Pancreas (tissue), 10 donors: ENCODE measurements around the gene APBA1. TPM values are rescaled to one million over a fixed set of nuclear protein-coding genes. Genes with fewer than 3 reads are reported as not detected.

Source experiments
- ATAC-seq, 4 donors: fragments of 200-7000 bp; cut with Tn5 transposase; one replicate each; pipeline versions ENCODE4 v1.8.0 to v1.9.1; 2020; ENCODE audit warnings: mild to moderate bottlenecking in 4 of 4, moderate library complexity in 4 of 4
- DNase-seq, 6 donors: peaks; one replicate each; pipeline ENCODE4 v3.0.0-alpha.2; 2020
- FAIRE-seq: peaks from 2 replicates; lab custom pipeline; 2012; peaks lifted over from hg19 to GRCh38; lab: Jason Lieb, UNC
- H3K27ac ChIP-seq, 4 donors: fragments of 200-600 bp; sonication (generic); 1 replicate in 3 of 4; 2 replicates in 1 of 4; pipeline versions ENCODE4 v1.5.0 to v1.8.0; 2020
- H3K27me3 ChIP-seq, 4 donors: fragments of 200-600 bp; one replicate each; pipeline ENCODE4 v1.8.0; 2021
- H3K36me3 ChIP-seq, 3 donors: fragments of 200-600 bp; sonication (generic) in 1 of 3; one replicate each; pipeline versions ENCODE4 v1.5.0 to v1.8.0; 2020 to 2021
- H3K4me1 ChIP-seq, 3 donors: fragments of 200-600 bp; one replicate each; pipeline ENCODE4 v1.8.0; 2021
- H3K4me3 ChIP-seq, 4 donors: fragments of 200-600 bp; sonication (generic) in 2 of 4; one replicate each; pipeline versions ENCODE4 v1.5.0 to v1.8.0; 2020 to 2021
- H3K9me3 ChIP-seq, 4 donors: fragments of 200-600 bp; one replicate each; pipeline ENCODE4 v1.8.0; 2021
- WGBS, 2 donors: extraction: QIAGEN DNeasy Blood & Tissue Kit; methylation state at CpG; one replicate each; pipeline ENCODE4 v1.1.7; 2013; 5-methylcytosine and 5-hydroxymethylcytosine counted together
- intact Hi-C, 3 donors: fragments of 100-400 bp; cut with DNase I; formaldehyde crosslinking; loops; one replicate each; pipeline versions ENCODE4 v1.11.1 to v1.14.2; 2022
- polyA plus RNA-seq, 2 donors: library from polyadenylated mRNA; stranded (reverse); fragments of 200-250 nt; gene quantifications; one replicate each; pipeline ENCODE4 v1.2.3, GENCODE V29; 2013
- total RNA-seq, 6 donors: library from RNA; stranded (reverse); fragmentation: NEBNext Ultra II Directional in 4 of 6; extraction: Animal tissue kit (Norgen Biotek cat#: 25700) in 4 of 6; gene quantifications; one replicate each; pipeline versions ENCODE4 v1.2.1 to v1.2.4, GENCODE V29; 2021 to 2023
- TF ChIP-seq, protein P1 (sequence below), 4 donors: fragments of 200-600 bp; sonication (generic) in 3 of 4; IDR thresholded peaks; one replicate each; pipeline versions ENCODE4 v1.5.0 to v1.8.0; 2021; ENCODE audit warnings: antibody characterized with exemption in 4 of 4
- donor health status: healthy with polysubstance abuse.
- donor health status: DM: no; HTN: no; CAD: no; lungs with moderate emphysema.
- donor health status: DM: no; HTN: no; CAD: no.
- donor health status: control.
- donor health status: control.
- donor health status: Bipolar disorder and iron deficiency.
- donor health status: DM: yes; HTN: yes; CAD: no.
- donor health status: DM: no; HTN: no; CAD: no.
- donor health status: DM: no; HTN: no; CAD: no.
- donor health status: DM: yes; HTN: yes; CAD: no.

The APBA1 gene
- total and polyA plus RNA-seq, 8 donors = 0.68 to 3.2 (median 2.2) TPM

DNA sequence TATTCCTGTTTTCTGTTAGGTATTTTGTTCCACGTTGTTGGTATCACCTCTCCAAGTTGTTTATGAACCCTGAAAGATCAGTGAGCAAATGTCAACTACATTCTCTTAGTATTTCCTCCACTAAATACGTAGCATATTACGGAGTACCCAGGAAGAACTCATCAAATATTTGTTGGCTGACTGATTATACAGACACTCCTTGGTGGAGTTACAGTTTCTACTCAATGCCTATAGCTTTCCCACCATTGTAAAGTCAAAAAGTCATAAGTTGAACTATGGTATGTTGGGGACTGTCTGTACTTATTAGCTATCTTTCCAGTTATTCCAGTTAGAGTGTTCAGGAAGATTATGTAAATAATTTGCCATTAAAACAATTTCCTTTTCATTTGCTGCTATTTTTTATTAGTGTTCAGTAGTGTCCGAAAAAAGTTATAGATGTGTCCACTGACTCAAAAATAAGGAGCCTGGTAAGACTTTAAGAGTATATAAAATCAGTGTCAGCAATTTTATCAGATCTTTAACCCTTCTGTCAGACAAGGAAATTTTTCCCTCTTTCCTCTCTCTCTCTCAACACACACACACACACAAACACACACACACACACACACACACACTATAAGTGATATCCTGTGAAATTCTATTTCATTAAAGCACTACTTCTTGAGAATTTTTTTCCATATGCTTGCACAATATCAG, 6.8 kb upstream of the APBA1 start:
- 61 to 63% methylated on average over 4 of the region's 4 CpGs for WGBS, 2 donors
- TF ChIP-seq, protein P1, sequence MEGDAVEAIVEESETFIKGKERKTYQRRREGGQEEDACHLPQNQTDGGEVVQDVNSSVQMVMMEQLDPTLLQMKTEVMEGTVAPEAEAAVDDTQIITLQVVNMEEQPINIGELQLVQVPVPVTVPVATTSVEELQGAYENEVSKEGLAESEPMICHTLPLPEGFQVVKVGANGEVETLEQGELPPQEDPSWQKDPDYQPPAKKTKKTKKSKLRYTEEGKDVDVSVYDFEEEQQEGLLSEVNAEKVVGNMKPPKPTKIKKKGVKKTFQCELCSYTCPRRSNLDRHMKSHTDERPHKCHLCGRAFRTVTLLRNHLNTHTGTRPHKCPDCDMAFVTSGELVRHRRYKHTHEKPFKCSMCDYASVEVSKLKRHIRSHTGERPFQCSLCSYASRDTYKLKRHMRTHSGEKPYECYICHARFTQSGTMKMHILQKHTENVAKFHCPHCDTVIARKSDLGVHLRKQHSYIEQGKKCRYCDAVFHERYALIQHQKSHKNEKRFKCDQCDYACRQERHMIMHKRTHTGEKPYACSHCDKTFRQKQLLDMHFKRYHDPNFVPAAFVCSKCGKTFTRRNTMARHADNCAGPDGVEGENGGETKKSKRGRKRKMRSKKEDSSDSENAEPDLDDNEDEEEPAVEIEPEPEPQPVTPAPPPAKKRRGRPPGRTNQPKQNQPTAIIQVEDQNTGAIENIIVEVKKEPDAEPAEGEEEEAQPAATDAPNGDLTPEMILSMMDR (IDR thresholded peaks at IDR 0.05) = no peak
- DNase-seq = no peak
- H3K27me3 ChIP-seq = no peaks in the 10 kb centered on the region
- no peaks in the 10 kb centered on the region for H3K9me3 ChIP-seq
- no peaks in the 10 kb centered on the region for H3K36me3 ChIP-seq
- intact Hi-C loops = no loop called here
- H3K27ac ChIP-seq = no peak overlapping the region
- ATAC-seq = no peak
- H3K4me3 ChIP-seq = no peak overlapping the region
- FAIRE-seq = no peak
- no peaks in the 10 kb centered on the region for H3K4me1 ChIP-seq

DNA sequence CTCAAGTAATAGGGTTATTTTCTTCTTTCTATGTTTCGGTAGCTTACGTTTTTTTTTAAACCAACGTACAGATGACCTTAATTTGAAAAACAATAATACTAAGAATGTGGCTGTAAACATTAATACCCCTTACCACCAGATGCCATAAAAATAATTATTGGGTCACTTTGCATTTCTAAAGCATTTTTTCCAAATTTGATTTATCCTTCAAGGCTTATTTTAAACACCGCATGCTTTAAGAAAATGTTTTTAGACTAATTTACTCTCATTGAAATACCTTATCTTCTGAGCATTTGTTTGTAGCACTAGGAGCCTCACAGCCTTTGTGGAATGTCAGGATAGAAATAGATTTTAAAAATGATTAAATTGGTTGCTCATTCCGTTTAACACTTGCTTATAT, 5.8 kb upstream of the APBA1 start:
- DNase-seq (no peak), FAIRE-seq (no peak), ATAC-seq (no peak)
- no peaks in the 10 kb centered on the region for H3K27me3 ChIP-seq
- H3K27ac ChIP-seq = no peak overlapping the region
- H3K4me1 ChIP-seq = no peaks in the 10 kb centered on the region
- no peaks in the 10 kb centered on the region for H3K36me3 ChIP-seq
- WGBS, 2 donors = 75 to 83% methylated on average over 5 of the region's 5 CpGs
- TF ChIP-seq, protein P1 (IDR thresholded peaks at IDR 0.05) = no peak
- no peak overlapping the region for H3K4me3 ChIP-seq
- intact Hi-C loops = no loop called here
- no peaks in the 10 kb centered on the region for H3K9me3 ChIP-seq

DNA sequence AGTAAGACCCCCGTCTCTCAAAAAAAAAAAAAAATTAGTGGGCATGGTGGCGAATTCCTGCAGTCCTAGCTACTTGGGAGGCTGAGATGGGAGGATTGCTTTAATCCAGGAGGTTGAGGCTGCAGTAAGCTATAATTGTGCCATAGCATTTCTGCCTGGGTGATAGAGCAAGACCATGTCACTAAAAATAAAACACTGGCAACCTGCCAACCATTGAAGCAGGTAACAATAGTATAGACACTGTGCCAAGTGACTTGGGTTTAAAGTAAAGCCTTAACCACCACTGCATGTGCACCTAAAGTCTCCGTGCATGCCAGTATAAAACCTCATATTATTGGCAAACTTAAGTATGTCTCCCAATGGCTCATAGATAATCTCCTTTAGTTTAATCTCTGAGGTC, 3.4 kb upstream of the APBA1 start:
- DNase-seq = no peak
- no peaks in the 10 kb centered on the region for H3K27me3 ChIP-seq
- no peak for FAIRE-seq
- H3K9me3 ChIP-seq = no peaks in the 10 kb centered on the region
- intact Hi-C loops = no loop called here
- TF ChIP-seq, protein P1 (IDR thresholded peaks at IDR 0.05) = no peak
- no peaks in the 10 kb centered on the region for H3K36me3 ChIP-seq
- no peak for ATAC-seq
- 90 to 96% methylated on average over 3 of the region's 3 CpGs for WGBS, 2 donors
- no peak overlapping the region for H3K4me3 ChIP-seq
- no peaks in the 10 kb centered on the region for H3K4me1 ChIP-seq
- no peak overlapping the region for H3K27ac ChIP-seq

DNA sequence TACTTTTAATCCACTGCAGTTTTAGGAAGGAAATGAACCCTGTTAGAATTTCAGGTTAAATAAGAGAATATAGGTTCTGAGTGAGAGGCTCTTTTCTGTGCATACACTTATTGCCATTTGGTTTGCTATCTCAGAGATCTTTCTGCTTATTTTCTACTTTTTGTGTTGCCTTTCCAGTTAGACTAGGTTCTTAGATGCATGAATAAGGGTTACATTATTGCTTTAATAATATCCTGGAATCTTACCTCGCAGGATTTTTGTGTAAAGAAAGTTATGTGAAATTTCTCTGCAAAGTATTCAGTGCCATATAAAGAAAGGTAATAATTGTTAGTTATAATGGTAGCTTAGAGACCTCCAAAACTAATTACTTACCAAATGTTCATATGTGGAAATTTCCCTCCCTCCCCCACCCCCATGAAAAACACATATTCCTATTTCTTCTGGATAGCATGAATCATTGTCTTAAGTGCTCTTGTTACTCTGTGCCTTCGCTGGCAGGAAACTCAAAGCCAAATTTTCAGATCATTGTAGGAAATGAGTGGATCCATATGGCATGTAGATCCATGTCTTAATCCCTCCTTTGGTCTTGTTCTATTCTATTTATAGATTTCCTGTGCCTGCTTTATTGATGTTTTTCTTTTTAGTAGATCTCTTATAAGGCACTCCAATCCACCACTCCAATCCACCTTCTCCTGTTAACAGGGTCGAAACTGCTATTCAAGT, 2.7 kb upstream of the APBA1 start:
- H3K27ac ChIP-seq = no peak overlapping the region
- TF ChIP-seq, protein P1 (IDR thresholded peaks at IDR 0.05) = no peak
- FAIRE-seq = no peak

More for the DNA sequence above, 2.7 kb upstream of the APBA1 start:
- DNase-seq (no peak), ATAC-seq (no peak)
- Histone ChIP-seq H3K36me3 (no peaks in the 10 kb centered on the region), H3K4me3 (no peak overlapping the region), H3K9me3 (no peaks in the 10 kb centered on the region), H3K4me1 (no peaks in the 10 kb centered on the region), H3K27me3 (no peaks in the 10 kb centered on the region)
- 70 to 73% methylated on average over 3 of the region's 3 CpGs for WGBS, 2 donors
- intact Hi-C loops = no loop called here
